ENCODE results near the gene DCLRE1B.

DCLRE1B gene

DNA sequence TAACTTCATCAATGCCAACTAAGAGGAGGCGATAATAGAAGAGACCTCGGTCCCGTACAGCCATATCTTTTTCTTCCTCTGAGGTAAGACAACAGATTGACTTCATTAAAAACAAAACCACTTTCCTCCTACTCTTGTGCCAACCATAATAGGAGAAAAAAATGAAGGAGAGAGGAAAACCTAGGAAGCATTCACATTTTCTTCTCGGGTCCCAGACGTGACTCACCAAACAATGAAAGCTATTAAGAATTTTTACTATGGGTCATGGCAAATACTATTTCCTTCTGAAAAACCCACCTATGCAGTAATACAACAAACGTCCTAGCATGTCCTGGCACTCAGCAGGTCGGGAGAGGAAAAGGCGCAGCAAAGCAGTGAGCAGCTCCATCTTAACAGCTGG, 9.2 kb upstream of the DCLRE1B start:
- no peaks in the 10 kb centered on the region for H3K4me1 ChIP-seq (ENCODE audit: low read length)
- H3K36me3 ChIP-seq (replicated peaks; ENCODE audit: low read depth, low read length) = peaks cover 22% of the 10 kb centered on the region
- no peaks in the 10 kb centered on the region for H3K27me3 ChIP-seq (ENCODE audit: low read depth, low read length)
- H3K9ac ChIP-seq (ENCODE audit: low read length) = no peak overlapping the region
- H3K27ac ChIP-seq (ENCODE audit: low read length) = no peak overlapping the region
- H4K20me1 ChIP-seq (ENCODE audit: insufficient read depth, low read length) = no peaks in the 10 kb centered on the region
- no peaks in the 10 kb centered on the region for H3K9me3 ChIP-seq (ENCODE audit: insufficient read depth, low read length)
- no peak overlapping the region for H2AFZ ChIP-seq (ENCODE audit: low read depth, low read length)
- H3K4me2 ChIP-seq (ENCODE audit: low read length) = no peak overlapping the region
- no peak overlapping the region for H3K4me3 ChIP-seq (ENCODE audit: low read length)
- TF ChIP-seq EZH2phosphoT487 (IDR thresholded peaks at IDR 0.05; ENCODE audit: low read depth) = no peak
- TF ChIP-seq, protein P1, sequence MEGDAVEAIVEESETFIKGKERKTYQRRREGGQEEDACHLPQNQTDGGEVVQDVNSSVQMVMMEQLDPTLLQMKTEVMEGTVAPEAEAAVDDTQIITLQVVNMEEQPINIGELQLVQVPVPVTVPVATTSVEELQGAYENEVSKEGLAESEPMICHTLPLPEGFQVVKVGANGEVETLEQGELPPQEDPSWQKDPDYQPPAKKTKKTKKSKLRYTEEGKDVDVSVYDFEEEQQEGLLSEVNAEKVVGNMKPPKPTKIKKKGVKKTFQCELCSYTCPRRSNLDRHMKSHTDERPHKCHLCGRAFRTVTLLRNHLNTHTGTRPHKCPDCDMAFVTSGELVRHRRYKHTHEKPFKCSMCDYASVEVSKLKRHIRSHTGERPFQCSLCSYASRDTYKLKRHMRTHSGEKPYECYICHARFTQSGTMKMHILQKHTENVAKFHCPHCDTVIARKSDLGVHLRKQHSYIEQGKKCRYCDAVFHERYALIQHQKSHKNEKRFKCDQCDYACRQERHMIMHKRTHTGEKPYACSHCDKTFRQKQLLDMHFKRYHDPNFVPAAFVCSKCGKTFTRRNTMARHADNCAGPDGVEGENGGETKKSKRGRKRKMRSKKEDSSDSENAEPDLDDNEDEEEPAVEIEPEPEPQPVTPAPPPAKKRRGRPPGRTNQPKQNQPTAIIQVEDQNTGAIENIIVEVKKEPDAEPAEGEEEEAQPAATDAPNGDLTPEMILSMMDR (IDR thresholded peaks at IDR 0.05; ENCODE audit: low read depth, low read length) = no peak
- H3K79me2 ChIP-seq (ENCODE audit: low read length) = no peaks in the 10 kb centered on the region

GRCh38 chr1:113898241-113898814, 6.8 kb upstream of the DCLRE1B start:
- H3K27me3 ChIP-seq (ENCODE audit: low read depth, low read length) = no peaks in the 10 kb centered on the region
- no peaks in the 10 kb centered on the region for H3K9me3 ChIP-seq (ENCODE audit: insufficient read depth, low read length)
- H4K20me1 ChIP-seq (ENCODE audit: insufficient read depth, low read length) = no peaks in the 10 kb centered on the region
- H3K9ac ChIP-seq (ENCODE audit: low read length) = no peak overlapping the region
- peaks cover 8% of the 10 kb centered on the region for H3K79me2 ChIP-seq (ENCODE audit: low read length)
- H3K27ac ChIP-seq (ENCODE audit: low read length) = no peak overlapping the region
- peaks cover 2% of the 10 kb centered on the region for H3K4me1 ChIP-seq (ENCODE audit: low read length)
- TF ChIP-seq, protein P1 (IDR thresholded peaks at IDR 0.05; ENCODE audit: low read depth, low read length) = no peak
- no peak for TF ChIP-seq EZH2phosphoT487 (IDR thresholded peaks at IDR 0.05; ENCODE audit: low read depth)
- H3K36me3 ChIP-seq (replicated peaks; ENCODE audit: low read depth, low read length) = peaks cover 22% of the 10 kb centered on the region
- H3K4me2 ChIP-seq (ENCODE audit: low read length) = no peak overlapping the region
- no peak overlapping the region for H2AFZ ChIP-seq (ENCODE audit: low read depth, low read length)
- H3K4me3 ChIP-seq (ENCODE audit: low read length) = no peak overlapping the region

GRCh38 chr1:113899111-113899510, 6.0 kb upstream of the DCLRE1B start:
- H3K9ac ChIP-seq (ENCODE audit: low read length) = no peak overlapping the region
- no peak overlapping the region for H3K27ac ChIP-seq (ENCODE audit: low read length)
- no peak overlapping the region for H3K4me2 ChIP-seq (ENCODE audit: low read length)
- TF ChIP-seq, protein P1 (IDR thresholded peaks at IDR 0.05; ENCODE audit: low read depth, low read length) = no peak
- no peaks in the 10 kb centered on the region for H3K9me3 ChIP-seq (ENCODE audit: insufficient read depth, low read length)
- H3K36me3 ChIP-seq (replicated peaks; ENCODE audit: low read depth, low read length) = peaks cover 22% of the 10 kb centered on the region
- peaks cover 16% of the 10 kb centered on the region for H3K79me2 ChIP-seq (ENCODE audit: low read length)
- no peak overlapping the region for H2AFZ ChIP-seq (ENCODE audit: low read depth, low read length)
- H3K4me1 ChIP-seq (ENCODE audit: low read length) = peaks cover 7% of the 10 kb centered on the region
- H4K20me1 ChIP-seq (ENCODE audit: insufficient read depth, low read length) = no peaks in the 10 kb centered on the region
- no peaks in the 10 kb centered on the region for H3K27me3 ChIP-seq (ENCODE audit: low read depth, low read length)
- H3K4me3 ChIP-seq (ENCODE audit: low read length) = no peak overlapping the region

- TF ChIP-seq EZH2phosphoT487 (IDR thresholded peaks at IDR 0.05; ENCODE audit: low read depth) = no peak
- TF ChIP-seq, protein P1 (IDR thresholded peaks at IDR 0.05; ENCODE audit: low read depth, low read length) = no peak
- Histone ChIP-seq H3K9me3 (ENCODE audit: insufficient read depth, low read length) (no peaks in the 10 kb centered on the region), H4K20me1 (ENCODE audit: insufficient read depth, low read length) (no peaks in the 10 kb centered on the region), H3K4me3 (ENCODE audit: low read length) (no peak overlapping the region), H3K27ac (ENCODE audit: low read length) (no peak overlapping the region), H3K9ac (ENCODE audit: low read length) (no peak overlapping the region), H3K79me2 (ENCODE audit: low read length) (peaks cover 30% of the 10 kb centered on the region), H3K27me3 (ENCODE audit: low read depth, low read length) (no peaks in the 10 kb centered on the region), H3K4me1 (ENCODE audit: low read length) (peaks cover 8% of the 10 kb centered on the region), H3K4me2 (ENCODE audit: low read length) (no peak overlapping the region), H3K36me3 (replicated peaks; ENCODE audit: low read depth, low read length) (peaks cover 14% of the 10 kb centered on the region), H2AFZ (ENCODE audit: low read depth, low read length) (no peak overlapping the region)
Observed at GRCh38 chr1:113901191-113901590, 3.9 kb upstream of the DCLRE1B start.
